Urinary bladder (tissue), 4 donors: ENCODE data around the gene GNL2. TPM values are rescaled to one million over a fixed set of nuclear protein-coding genes. Genes with fewer than 3 reads are reported as not detected.

Source experiments
- DNase-seq: peaks from one replicate; pipeline ENCODE4 v3.0.0-alpha.2; 2015; ENCODE audit errors: extremely low spot score
- H3K27ac ChIP-seq: one replicate; pipeline ENCODE4 v1.5.1; 2013; ENCODE audit warnings: low read depth, mild to moderate bottlenecking, moderate library complexity
- H3K36me3 ChIP-seq: one replicate; pipeline ENCODE4 v1.6.1; 2013; ENCODE audit warnings: mild to moderate bottlenecking, moderate library complexity; ENCODE audit not compliant: insufficient read depth
- H3K4me1 ChIP-seq: one replicate; pipeline ENCODE4 v1.6.1; 2013; ENCODE audit warnings: mild to moderate bottlenecking, moderate library complexity; ENCODE audit not compliant: insufficient read depth
- H3K4me3 ChIP-seq: one replicate; pipeline ENCODE4 v1.5.1; 2013; ENCODE audit warnings: low read depth, low read length
- WGBS: extraction: QIAGEN DNeasy Blood & Tissue Kit; methylation state at CpG from one replicate; pipeline ENCODE4 v1.1.7; 2013; 5-methylcytosine and 5-hydroxymethylcytosine counted together
- polyA plus RNA-seq: library from polyadenylated mRNA; stranded (reverse); fragments of 200-250 nt; gene quantifications from one replicate; pipeline ENCODE4 v1.2.3, GENCODE V29; 2013
- total RNA-seq: library from RNA; depleted of rRNA; stranded (reverse); fragments of >200 nt; gene quantifications from one replicate; pipeline ENCODE4 v1.2.3, GENCODE V29; 2014
- donor health status: healthy with polysubstance abuse.
- donor health status: healthy.

GNL2 gene
- 68.2 TPM for total RNA-seq
- 27.1 TPM for polyA plus RNA-seq

DNA sequence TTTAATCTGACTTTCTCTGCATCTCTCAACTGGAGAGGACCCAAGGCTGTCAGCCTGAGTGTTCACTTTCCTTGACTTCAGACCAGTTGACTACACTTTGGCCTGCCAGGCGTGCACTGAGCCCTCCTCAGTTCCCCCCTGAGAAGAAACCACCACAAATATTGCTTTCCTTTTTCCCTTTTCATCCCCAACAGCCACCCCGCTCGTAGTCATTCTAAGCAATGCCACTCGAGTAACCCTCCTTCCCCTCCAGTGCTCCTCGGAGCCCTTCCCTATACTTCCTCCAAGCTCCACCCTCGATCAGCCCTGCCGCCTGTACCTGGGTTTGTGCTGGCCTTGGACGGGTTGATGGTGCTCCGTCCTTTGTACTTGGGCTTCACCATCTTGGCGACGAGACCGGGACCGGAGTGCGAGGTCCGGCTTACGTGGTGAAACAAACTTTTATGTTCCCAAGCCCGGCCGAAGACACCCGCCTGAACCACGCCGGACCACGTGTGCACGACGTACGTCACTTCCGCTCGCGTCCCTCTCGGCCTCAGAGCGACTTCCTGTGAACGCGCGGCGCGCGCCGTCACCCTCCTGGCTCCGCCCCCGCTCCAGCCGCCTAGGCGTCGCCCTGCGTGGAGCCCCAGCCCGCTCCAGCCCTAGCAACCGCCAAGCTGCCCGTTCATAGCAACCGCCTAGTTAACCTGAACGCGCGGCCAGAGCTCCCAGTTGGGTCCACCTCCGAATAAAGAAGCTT is at the start of gene GNL2:
Gene GNL2 (minus strand): TSS at position 498 of the 742 bp plus-strand sequence. CDS start 115 bp downstream, at position 383.
- H3K27ac ChIP-seq = peak within 1 kb of the TSS; percentile 64
- under 1% methylated on average over 51 of the region's 51 CpGs for WGBS
- DNase-seq = peak; percentile 90
- no peaks in the 10 kb centered on the region for H3K4me1 ChIP-seq
- H3K4me3 ChIP-seq = peak within 1 kb of the TSS; percentile 64
- peaks cover 2% of the 10 kb centered on the region for H3K36me3 ChIP-seq

DNA sequence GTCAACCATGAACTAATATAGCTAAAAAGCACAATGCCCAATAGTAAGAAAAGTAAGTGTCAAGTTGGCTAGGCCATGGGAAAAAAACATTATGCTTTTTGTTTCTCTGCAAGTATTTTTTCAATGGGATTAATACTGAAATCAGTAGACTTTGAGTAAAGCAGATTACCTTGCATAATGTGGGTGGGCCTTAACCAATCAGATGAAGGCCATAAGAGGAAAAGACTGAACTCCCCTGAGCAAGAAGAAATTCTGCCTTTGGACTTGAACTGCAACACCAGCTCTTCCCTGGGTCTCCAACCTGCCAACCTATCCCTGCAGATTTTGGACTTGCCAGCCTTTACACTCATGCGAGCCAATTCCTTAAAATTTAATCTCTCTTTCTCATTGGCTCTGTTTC is 45.3 kb upstream of the GNL2 start:
- no peaks in the 10 kb centered on the region for H3K4me1 ChIP-seq
- WGBS = 95% methylated on average over 1 of the region's 1 CpG
- H3K36me3 ChIP-seq = no peaks in the 10 kb centered on the region
- no peak overlapping the region for H3K4me3 ChIP-seq
- H3K27ac ChIP-seq = no peak overlapping the region
- DNase-seq = no peak

DNA sequence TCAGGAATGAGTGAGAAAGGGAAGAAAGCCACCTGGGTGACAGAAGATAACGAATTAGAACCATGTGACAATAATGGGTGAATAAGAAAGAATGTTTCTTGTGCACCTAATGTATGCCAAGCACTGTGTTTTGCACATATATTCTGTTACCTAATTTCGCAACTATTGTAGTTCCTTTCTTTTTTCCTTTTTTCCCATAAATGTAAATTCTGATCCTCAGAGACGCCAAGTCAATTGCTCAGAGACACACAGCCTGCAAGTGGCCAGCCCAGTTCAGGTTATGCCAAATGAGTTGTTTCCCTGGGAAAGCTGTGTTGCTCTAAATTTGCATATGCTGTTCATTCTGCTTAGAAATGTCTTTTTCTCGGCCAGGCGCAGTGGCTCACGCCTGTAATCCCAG is 40.7 kb upstream of the GNL2 start:
- no peak for DNase-seq
- 74% methylated on average over 6 of the region's 6 CpGs for WGBS
- no peak overlapping the region for H3K4me3 ChIP-seq
- no peaks in the 10 kb centered on the region for H3K36me3 ChIP-seq
- no peak overlapping the region for H3K27ac ChIP-seq
- peaks cover 2% of the 10 kb centered on the region for H3K4me1 ChIP-seq

DNA sequence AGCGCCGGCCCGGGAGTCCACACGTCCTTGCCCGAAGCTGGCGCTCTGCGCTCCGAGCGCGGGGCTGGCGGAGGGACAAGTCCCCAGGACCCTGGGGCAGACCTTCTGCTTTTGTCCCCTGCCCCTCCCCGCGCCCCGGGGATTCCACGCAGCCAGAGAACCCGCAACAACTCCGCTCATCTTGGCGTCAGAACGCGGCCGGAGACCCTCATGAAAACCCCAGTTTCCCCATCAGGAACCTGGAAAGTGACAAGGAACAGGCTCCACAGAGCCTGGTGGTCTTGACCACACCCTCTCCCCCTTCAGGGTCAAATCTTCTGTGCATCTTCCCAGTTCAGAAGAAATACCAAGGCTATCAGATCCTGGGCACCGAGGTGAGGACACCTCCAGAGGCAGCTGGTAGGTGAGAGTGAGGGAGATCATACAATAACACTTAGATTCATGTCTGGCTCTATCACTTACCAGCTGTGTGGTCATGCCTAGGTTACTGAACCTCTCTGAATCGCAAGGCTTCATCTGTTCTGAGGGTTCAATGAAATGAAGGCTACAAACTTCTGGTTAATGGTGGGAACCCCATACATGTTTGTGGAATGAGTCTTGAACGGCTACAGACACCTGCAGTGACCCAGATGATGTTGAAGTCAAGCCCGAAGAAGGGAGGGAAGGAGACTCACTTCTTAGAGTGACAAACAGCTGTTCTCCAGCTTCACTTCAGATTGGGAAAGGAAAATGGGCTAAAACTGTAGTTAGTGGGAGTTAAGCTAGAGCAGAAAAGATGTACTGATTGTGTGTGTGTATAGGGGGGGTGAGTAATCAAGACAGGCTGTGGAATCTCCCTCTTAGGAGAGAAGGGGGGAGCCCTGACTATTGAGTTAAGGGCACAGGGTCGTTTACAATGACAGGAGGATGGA is 39.5 kb upstream of the GNL2 start:
- no peak for DNase-seq
- WGBS = 8% methylated on average over 26 of the region's 26 CpGs
- no peaks in the 10 kb centered on the region for H3K36me3 ChIP-seq
- H3K4me3 ChIP-seq = peak overlapping the region; percentile 51
- H3K4me1 ChIP-seq = peaks cover 2% of the 10 kb centered on the region
- H3K27ac ChIP-seq = no peak overlapping the region

DNA sequence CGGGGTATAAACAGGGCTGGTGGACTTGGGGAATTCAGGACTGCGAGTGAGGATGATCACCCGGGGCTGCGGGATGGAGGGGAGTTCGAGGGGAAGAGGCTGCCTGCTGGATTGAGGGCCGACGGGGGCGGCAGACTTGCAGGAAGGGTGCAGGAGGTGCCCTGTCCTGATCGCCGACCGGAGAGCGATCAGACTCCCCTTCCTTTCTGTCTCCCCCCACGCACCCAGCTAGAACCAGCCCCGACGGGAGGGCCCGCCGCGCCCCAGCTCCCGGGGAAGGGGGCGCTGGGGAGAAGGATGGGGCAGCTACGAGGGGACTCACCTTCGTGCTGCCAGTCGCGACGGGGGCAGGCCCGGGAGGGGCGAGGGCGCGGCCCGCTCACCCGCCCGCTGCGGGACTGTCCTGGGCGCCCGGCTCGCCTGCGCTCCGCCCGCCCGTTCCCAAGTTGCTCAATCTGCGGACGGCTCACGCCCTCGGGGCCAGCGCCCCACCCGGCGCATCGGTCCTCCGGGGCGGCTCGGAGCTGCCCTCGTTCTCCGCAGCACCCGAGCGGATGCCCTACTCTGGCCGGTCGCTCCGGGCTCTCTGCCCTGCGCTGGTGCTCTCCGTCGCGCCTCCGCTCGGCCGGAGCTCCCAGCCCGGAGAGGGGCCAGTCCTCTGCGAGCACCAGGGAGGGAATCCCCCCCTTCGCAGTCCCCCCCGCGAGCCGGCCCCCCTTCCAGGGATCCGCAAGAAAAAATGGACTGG is 38.7 kb upstream of the GNL2 start, which contains the start of gene RSPO1:
Gene RSPO1 (minus strand): TSS at position 649 of the 748 bp plus-strand sequence. CDS start 5,231 bp downstream, outside the sequence.
- no peaks in the 10 kb centered on the region for H3K36me3 ChIP-seq
- H3K27ac ChIP-seq = no peak within 1 kb of the TSS
- H3K4me3 ChIP-seq = peak within 1 kb of the TSS; percentile 51
- H3K4me1 ChIP-seq = peaks cover 2% of the 10 kb centered on the region
- DNase-seq = no peak
- under 1% methylated on average over 72 of the region's 72 CpGs for WGBS

DNA sequence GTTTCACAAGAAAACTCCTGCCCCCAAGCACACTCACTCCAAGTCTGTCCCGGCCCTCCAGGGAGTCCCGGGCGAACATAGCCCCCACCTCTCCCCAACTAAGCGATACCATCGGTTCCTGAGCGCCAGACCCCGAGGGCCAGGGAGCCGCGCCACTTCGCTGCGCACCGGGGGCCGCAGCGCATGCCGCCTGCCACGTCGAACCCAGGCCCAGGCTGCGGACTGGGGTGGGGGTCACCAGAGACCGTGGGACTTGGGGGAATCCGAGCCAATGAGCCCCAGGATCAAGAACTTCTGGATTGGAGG is 38.2 kb upstream of the GNL2 start:
- H3K36me3 ChIP-seq = no peaks in the 10 kb centered on the region
- H3K4me1 ChIP-seq = peaks cover 2% of the 10 kb centered on the region
- no peak for DNase-seq
- peak overlapping the region; percentile 51 for H3K4me3 ChIP-seq
- WGBS = 1% methylated on average over 20 of the region's 20 CpGs
- no peak overlapping the region for H3K27ac ChIP-seq

DNA sequence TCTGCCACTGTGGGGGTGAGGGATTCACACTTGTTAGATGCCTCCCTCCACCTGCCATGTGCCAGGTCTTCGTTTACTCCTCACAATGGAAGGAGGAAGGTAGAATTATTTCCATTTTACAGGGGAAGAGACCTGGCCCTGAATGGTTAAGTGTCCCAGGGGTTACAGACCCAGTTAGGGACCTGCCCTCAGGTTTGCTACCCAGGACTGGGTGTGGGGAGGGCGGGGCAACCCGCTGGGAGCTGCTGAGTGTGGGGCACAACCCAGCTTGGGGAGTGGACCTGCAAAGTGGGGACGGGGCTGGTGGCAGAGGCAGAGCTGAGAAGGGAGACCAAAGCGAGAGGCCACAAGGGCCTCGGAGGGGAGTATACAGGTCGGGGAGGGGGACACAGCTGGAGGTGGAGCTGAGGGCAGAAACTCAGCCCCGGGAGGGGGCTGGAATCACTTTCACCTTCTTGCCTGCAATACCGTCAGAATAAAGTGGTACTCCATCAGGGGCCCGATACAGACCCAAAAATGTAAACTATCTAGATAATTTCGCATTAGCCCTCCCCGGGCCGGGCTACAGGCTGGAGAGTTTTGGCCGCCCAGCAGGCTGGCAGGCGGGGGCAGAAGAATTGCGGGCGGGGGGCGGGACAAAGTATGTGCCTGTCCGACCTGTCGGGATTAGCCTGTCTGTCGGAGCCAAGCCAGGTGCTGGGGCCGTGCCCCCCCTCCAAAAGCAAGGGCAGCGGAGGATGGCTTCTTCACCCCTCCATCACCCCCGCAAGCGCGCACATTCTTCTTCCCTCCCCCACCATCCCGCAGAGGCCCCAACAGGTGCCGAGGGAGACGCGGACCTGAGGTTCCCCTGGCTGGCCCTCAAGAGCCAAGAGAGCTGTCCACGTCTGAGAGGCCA is 37.6 kb upstream of the GNL2 start:
- no peak for DNase-seq
- Histone ChIP-seq H3K36me3 (no peaks in the 10 kb centered on the region), H3K27ac (no peak overlapping the region), H3K4me3 (peak overlapping the region; percentile 51), H3K4me1 (peaks cover 2% of the 10 kb centered on the region)
- WGBS = 4% methylated on average over 31 of the region's 31 CpGs

DNA sequence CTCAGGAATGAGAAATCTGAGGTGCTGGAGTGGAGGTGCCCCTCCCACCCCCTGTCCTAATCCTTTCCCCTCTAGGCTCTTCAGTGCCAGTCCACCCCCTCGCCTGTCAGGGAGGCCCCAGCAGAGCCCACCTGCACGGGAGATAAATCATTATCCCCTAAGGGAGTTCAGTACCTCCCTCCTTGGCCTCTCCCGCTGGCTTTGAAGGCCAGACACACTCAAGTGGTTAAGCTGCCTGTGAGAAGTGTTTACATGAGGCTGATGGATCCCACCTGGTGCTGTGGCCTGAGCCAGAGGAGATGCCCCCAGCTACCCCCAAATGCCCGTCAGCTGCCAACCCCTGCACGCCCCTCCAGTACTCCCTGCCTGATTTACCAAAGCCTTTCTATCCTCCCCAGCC is 35.3 kb upstream of the GNL2 start:
- 28% methylated on average over 5 of the region's 5 CpGs for WGBS
- H3K36me3 ChIP-seq = no peaks in the 10 kb centered on the region
- no peak overlapping the region for H3K4me3 ChIP-seq
- H3K27ac ChIP-seq = no peak overlapping the region
- H3K4me1 ChIP-seq = peaks cover 2% of the 10 kb centered on the region
- no peak for DNase-seq

DNA sequence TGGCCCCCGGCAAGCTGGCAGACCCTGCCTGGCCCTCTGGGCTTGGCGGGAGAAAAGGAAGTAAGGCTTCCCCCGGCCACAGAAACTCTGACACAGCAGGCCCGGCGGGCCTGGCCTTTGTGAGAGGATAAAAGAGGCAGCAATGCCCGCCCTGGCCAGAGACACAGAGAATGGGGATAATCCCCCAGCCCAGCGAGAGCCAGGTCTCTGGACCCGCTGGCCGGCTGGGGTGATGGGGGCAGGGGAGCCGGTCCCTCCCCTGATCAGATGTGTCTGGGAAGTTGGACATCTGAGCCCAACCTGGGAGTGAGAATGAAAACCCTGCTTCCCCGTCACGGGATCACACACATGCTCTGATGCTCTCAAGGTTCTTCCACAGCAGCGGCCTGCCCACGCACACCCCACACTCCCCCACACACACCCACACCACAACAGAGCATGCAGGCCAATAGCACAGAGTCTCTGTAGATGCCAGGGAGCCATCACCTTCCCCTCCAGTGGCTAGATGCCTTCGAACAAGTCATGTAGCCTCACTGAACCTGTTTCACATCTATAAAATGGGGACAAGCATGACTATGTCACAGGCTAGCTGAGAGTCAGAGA is 34.8 kb upstream of the GNL2 start:
- no peak for DNase-seq
- Histone ChIP-seq H3K4me3 (no peak overlapping the region), H3K27ac (no peak overlapping the region), H3K4me1 (no peaks in the 10 kb centered on the region), H3K36me3 (no peaks in the 10 kb centered on the region)
- WGBS = 26% methylated on average over 15 of the region's 15 CpGs

DNA sequence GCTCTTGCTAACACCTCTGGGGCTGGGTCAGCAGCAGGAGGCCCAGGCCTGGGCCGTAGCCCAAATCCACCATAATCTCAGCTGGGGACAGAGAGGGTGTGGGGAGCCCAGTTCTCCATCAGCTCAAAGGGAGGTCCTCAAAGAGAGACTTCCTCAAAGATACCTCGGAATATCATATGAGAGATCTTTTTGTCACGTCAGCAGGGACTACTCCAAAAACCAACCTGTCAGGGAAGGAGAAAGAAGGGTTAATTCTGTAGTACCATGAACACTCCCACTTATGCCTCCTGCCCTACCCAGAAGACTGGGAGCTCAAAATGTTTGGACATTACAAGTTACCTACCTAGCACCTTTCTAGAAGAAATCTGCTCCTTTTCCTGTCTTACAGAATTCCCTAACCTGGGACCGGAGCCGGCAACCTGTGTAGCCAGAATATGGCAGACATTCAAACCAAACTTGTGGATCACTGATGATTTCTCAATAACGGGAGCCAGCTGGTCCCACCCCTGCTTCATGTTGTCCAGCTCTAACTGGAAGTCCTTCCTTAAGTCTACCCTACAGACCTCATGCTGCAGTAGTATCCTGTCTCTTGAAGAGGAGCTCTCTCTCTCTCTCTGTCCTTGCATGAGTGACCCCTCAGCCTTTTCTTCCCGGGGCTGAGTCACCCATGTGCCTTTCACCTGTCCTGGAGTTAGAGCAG is 34.1 kb upstream of the GNL2 start:
- H3K36me3 ChIP-seq = no peaks in the 10 kb centered on the region
- H3K4me3 ChIP-seq = no peak overlapping the region
- WGBS = 48% methylated on average over 7 of the region's 7 CpGs
- no peaks in the 10 kb centered on the region for H3K4me1 ChIP-seq
- no peak for DNase-seq
- no peak overlapping the region for H3K27ac ChIP-seq

DNA sequence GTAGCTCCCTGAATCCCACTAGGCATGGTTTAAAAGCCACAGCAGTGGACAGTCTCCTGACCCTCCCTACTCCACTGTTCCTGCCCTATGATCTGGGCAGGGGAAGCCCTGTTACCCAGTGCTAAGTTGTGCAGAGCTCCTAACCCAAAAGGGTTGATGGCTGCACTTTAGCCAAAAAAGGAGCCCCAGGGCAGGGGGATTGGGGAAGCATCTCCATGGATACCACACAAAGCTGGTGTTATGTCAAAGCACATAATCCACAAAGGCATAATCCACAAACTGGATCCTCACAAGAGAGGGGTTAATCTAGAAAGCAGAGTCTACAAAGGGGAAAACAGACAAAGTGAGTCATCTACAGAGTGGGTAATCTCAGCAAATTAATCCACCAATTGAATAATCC is 33.3 kb upstream of the GNL2 start:
- no peak overlapping the region for H3K27ac ChIP-seq
- no peak overlapping the region for H3K4me3 ChIP-seq
- DNase-seq = no peak
- H3K4me1 ChIP-seq = no peaks in the 10 kb centered on the region
- H3K36me3 ChIP-seq = no peaks in the 10 kb centered on the region

DNA sequence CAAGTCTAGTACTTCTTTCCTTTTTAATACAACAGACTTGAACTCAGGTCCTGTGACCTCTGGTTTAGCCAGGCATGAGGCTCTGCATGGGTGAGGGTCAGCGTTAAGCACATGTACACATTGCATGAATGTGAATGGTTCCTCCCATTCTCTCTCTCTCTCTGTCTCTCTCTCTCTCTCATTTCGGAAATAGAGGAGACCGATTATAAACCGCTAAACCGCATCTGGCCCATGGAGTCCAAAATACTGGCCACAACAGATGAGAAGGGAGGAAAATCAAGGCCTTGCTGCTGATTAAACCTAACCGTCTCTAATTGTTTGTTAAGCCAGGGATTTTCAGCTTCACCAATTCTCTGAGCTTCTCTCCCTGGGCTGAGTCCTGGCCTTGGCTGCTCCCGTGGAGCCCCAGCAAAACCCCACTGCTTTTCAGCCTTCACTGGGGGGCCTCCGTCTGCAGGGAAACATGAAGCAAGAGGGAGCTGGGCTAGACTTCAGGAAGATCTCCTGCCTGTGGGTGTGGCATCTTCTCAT is 32.4 kb upstream of the GNL2 start:
- H3K4me1 ChIP-seq = no peaks in the 10 kb centered on the region

More for the DNA sequence above, 32.4 kb upstream of the GNL2 start:
- Histone ChIP-seq H3K27ac (no peak overlapping the region), H3K4me3 (no peak overlapping the region), H3K36me3 (no peaks in the 10 kb centered on the region)
- no peak for DNase-seq
- 81% methylated on average over 8 of the region's 8 CpGs for WGBS
